Measurements from ENCODE around the gene PPP1CA.

The PPP1CA gene

GRCh38 chr11:67413266-67413849 lies 11.7 kb upstream of the PPP1CA start:
- H3K36me3 Mint-ChIP-seq: no peaks in the 10 kb centered on the region
- ATAC-seq: no peak
- peak overlapping the region; percentile 2 for H3K4me3 Mint-ChIP-seq
- peaks cover 91% of the 10 kb centered on the region for H3K4me1 Mint-ChIP-seq
- H3K9me3 Mint-ChIP-seq: no peaks in the 10 kb centered on the region
- peak overlapping the region; percentile 75 for H3K27ac Mint-ChIP-seq
- H3K27me3 Mint-ChIP-seq: no peaks in the 10 kb centered on the region

DNA sequence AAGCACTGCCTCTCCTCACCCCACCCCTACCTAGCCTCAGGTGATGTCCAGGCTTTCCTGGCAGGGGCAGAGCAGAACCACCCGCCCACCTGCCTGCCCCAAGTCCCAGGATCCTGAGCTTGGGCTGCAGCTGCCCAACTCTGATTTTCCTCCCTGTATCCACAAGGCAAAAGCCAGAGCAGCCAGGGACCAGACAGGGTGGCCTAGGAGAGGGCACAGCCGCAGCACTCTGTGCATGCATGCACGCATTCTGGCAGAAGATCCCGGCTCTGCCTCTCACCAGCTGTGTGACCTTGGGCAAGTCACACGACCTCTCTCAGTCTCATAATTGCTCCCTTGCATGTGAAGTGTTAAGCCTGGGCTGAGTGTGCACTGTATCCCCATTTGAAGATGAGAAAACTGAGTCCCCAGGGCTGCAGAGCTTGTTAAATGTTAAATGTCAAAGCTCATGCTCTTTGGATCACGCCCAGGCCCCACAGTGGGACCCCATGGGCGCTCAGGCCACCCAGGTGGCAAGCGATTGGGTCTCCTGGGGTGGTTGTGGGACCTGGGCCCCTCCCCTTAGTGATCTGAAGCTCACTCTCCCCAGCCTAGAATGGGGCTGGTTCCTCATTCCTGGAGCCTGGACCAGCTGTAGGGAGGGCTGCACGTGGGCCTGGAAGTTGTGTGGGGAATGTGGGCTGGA lies 11.0 kb upstream of the PPP1CA start:
- Mint-ChIP-seq H3K4me1 (peaks cover 91% of the 10 kb centered on the region), H3K36me3 (no peaks in the 10 kb centered on the region), H3K9me3 (no peaks in the 10 kb centered on the region), H3K27me3 (no peaks in the 10 kb centered on the region), H3K27ac (peak overlapping the region; percentile 75), H3K4me3 (peak overlapping the region; percentile 10)
- ATAC-seq: no peak

GRCh38 chr11:67411785-67412152 lies 10.1 kb upstream of the PPP1CA start:
- Mint-ChIP-seq H3K36me3 (peaks cover 4% of the 10 kb centered on the region), H3K9me3 (no peaks in the 10 kb centered on the region), H3K4me1 (peaks cover 91% of the 10 kb centered on the region), H3K27me3 (no peaks in the 10 kb centered on the region), H3K27ac (peak overlapping the region; percentile 75), H3K4me3 (peak overlapping the region; percentile 29)
- peak; percentile 32 for ATAC-seq

DNA sequence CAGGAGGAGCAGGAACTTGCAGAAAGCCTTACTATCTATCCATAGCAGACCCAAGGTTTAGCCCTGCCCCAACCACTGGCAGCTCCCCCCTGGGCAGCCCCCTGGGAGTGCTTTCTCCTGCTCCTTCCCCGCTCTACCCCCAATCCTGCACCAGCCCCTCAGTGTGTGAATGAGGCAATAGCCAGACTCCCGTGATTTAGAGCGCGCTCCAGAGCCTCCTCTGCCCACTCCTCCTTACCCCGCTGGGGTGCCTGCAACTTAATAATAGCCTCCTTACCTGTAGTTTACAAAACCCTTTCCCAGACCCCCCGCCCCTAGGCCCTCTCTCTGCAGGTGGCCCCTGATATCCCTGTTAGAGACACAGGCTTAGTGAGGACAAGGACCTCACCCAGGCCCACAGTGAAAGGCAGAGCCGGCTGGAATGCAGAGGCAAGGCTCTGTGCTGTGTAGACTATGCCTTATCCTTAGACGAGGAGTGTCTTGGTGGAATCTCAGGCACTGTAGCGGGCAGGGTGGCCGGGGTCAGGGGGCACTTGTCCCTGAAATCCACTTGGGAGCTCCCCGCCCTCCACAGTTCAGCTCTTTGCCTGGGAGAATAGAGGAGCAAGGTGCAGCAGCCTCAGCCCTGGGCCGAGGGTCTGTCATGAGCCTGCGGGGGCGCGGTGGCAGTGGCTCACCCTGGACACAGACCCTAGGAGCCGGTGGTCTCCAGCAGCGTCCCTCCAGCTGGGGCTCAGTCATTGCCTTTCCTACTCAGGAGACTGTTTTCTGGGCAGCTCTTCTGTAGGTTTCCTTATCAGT lies 9.5 kb upstream of the PPP1CA start:
- no peaks in the 10 kb centered on the region for H3K9me3 Mint-ChIP-seq
- ATAC-seq: no peak
- peak overlapping the region; percentile 89 for H3K4me3 Mint-ChIP-seq
- H3K27me3 Mint-ChIP-seq: no peaks in the 10 kb centered on the region
- peak overlapping the region; percentile 75 for H3K27ac Mint-ChIP-seq
- H3K36me3 Mint-ChIP-seq: peaks cover 9% of the 10 kb centered on the region
- peaks cover 91% of the 10 kb centered on the region for H3K4me1 Mint-ChIP-seq

- Mint-ChIP-seq H3K4me3 (peak overlapping the region; percentile 89), H3K4me1 (peaks cover 95% of the 10 kb centered on the region), H3K27me3 (no peaks in the 10 kb centered on the region), H3K9me3 (no peaks in the 10 kb centered on the region), H3K36me3 (peaks cover 11% of the 10 kb centered on the region), H3K27ac (peak overlapping the region; percentile 75)
- ATAC-seq: no peak
These were observed 8.7 kb upstream of the PPP1CA start for GRCh38 chr11:67410369-67410831.

GRCh38 chr11:67409781-67410368 lies 8.2 kb upstream of the PPP1CA start:
- Mint-ChIP-seq H3K27me3 (no peaks in the 10 kb centered on the region), H3K27ac (peak overlapping the region; percentile 75), H3K4me3 (peak overlapping the region; percentile 89), H3K36me3 (peaks cover 11% of the 10 kb centered on the region), H3K4me1 (peaks cover 95% of the 10 kb centered on the region), H3K9me3 (no peaks in the 10 kb centered on the region)
- peak; percentile 74 for ATAC-seq

DNA sequence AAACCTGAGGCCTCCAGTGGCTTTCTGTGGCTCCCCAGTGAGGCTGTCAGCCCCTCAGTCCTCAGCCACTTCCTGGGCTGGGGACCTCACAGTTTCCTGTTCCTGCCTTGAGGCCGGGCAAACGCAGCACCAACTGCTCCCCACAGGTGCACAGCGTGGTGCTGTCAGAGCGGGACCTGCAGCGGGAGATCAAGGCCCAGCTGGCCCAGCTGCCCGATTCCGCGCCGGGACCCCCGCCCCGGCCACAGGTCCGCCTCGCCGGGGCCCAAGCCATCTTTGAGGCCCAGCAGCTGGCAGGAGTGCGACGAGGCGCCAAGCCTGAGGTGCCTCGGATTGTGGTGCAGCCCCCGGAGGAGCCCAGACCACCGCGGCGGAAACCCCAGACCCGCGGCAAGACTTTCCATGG lies 7.6 kb upstream of the PPP1CA start:
- Mint-ChIP-seq H3K27me3 (no peaks in the 10 kb centered on the region), H3K36me3 (peaks cover 11% of the 10 kb centered on the region), H3K27ac (peak overlapping the region; percentile 75), H3K4me1 (peaks cover 99% of the 10 kb centered on the region), H3K9me3 (no peaks in the 10 kb centered on the region), H3K4me3 (peak overlapping the region; percentile 89)
- ATAC-seq: peak; percentile 77

GRCh38 chr11:67408437-67409200 lies 7.0 kb upstream of the PPP1CA start:
- H3K4me1 Mint-ChIP-seq: peaks cover 94% of the 10 kb centered on the region
- peak overlapping the region; percentile 89 for H3K4me3 Mint-ChIP-seq
- no peaks in the 10 kb centered on the region for H3K27me3 Mint-ChIP-seq
- H3K36me3 Mint-ChIP-seq: peaks cover 11% of the 10 kb centered on the region
- H3K27ac Mint-ChIP-seq: peak overlapping the region; percentile 75
- H3K9me3 Mint-ChIP-seq: no peaks in the 10 kb centered on the region
- ATAC-seq: no peak

DNA sequence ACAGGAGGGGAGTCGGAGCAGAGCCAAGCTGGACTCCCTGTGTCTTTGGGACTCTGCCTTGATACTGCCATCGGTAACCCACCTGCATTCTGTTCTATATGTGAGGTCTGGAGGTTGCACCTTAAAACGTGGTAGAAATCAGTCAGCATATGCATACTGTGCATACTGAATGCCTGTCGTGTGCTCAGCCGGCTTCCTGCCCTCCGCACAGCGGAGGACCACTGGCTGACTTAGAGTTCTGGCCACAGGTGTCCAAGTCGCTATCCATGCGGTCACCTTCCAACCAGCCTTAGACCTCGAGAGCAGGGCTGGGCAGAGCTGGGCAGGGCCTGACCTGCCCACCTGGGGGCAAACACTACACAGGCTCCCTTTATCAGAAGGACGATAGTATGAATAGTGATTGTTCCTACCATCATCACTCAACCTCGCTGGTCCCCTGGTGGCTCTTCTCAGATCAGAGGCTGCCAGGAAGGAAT lies 6.1 kb upstream of the PPP1CA start:
- no peak for ATAC-seq
- no peaks in the 10 kb centered on the region for H3K27me3 Mint-ChIP-seq
- H3K27ac Mint-ChIP-seq: peak overlapping the region; percentile 75
- H3K9me3 Mint-ChIP-seq: no peaks in the 10 kb centered on the region
- peak overlapping the region; percentile 73 for H3K4me3 Mint-ChIP-seq
- peaks cover 92% of the 10 kb centered on the region for H3K4me1 Mint-ChIP-seq
- H3K36me3 Mint-ChIP-seq: peaks cover 11% of the 10 kb centered on the region

- H3K27me3 Mint-ChIP-seq: no peaks in the 10 kb centered on the region
- H3K36me3 Mint-ChIP-seq: peaks cover 11% of the 10 kb centered on the region
- H3K4me3 Mint-ChIP-seq: peak overlapping the region; percentile 73
- peak overlapping the region; percentile 75 for H3K27ac Mint-ChIP-seq
- H3K4me1 Mint-ChIP-seq: peaks cover 86% of the 10 kb centered on the region
- ATAC-seq: no peak
- no peaks in the 10 kb centered on the region for H3K9me3 Mint-ChIP-seq
These were observed 5.5 kb upstream of the PPP1CA start for GRCh38 chr11:67406969-67407687.

- Mint-ChIP-seq H3K27ac (peak overlapping the region; percentile 75), H3K4me3 (peak overlapping the region; percentile 73), H3K36me3 (peaks cover 11% of the 10 kb centered on the region), H3K9me3 (no peaks in the 10 kb centered on the region), H3K27me3 (no peaks in the 10 kb centered on the region), H3K4me1 (peaks cover 80% of the 10 kb centered on the region)
- ATAC-seq: no peak
These were observed 4.8 kb upstream of the PPP1CA start for GRCh38 chr11:67406420-67406968.

DNA sequence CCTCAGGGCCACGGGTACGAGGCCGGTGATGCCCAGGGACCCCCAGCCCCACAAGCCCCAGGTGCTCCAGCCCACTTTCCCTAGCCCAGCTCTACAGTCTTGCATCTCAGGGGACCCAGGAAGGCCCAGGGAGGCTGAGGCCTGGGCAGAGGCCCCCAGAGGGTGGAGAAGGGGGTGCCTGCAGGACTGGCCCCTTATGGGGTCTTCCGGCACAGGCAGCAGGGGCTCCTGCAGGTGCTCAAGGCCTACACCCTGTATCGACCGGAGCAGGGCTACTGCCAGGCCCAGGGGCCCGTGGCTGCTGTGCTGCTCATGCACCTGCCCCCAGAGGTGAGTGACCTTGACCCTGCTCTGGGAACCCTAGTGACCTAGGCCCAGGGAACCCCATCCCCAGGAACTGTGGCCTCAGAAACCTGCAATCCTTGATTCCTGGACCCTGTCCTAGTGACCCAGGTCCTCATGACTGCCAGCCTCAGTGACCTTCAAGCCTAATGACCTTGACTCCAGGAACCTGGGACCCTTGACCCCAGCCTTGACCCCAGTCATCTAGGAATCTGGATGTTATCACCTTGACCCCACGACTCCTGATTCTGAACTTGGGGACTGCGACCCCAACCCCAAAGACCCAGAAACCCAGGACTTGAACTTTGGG lies 4.2 kb upstream of the PPP1CA start:
- peak overlapping the region; percentile 75 for H3K27ac Mint-ChIP-seq
- H3K4me1 Mint-ChIP-seq: peaks cover 75% of the 10 kb centered on the region
- H3K9me3 Mint-ChIP-seq: no peaks in the 10 kb centered on the region
- no peaks in the 10 kb centered on the region for H3K27me3 Mint-ChIP-seq
- peak overlapping the region; percentile 86 for H3K4me3 Mint-ChIP-seq
- H3K36me3 Mint-ChIP-seq: peaks cover 12% of the 10 kb centered on the region
- ATAC-seq: no peak

DNA sequence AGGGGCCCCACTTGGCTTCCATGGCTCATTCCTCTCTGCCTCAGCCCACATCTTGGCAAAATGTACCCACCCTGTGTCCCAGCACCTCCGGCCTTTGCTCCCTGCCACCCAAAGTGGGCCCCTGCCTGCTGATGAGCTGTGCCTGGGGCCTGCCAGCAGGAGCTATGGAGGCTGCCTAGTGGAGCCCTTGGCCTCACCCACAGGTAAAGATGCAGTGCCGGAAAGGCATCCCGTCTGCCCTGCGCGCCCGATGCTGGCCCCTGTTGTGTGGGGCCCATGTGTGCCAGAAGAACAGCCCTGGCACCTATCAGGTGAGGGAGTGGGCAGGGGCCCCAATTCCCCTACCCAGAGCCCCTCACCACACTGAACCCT lies 3.5 kb upstream of the PPP1CA start:
- Mint-ChIP-seq H3K4me1 (peaks cover 75% of the 10 kb centered on the region), H3K36me3 (peaks cover 18% of the 10 kb centered on the region)

More for the DNA sequence above, 3.5 kb upstream of the PPP1CA start:
- H3K4me3 Mint-ChIP-seq: peak overlapping the region; percentile 86
- no peaks in the 10 kb centered on the region for H3K9me3 Mint-ChIP-seq
- H3K27ac Mint-ChIP-seq: peak overlapping the region; percentile 75
- ATAC-seq: no peak
- no peaks in the 10 kb centered on the region for H3K27me3 Mint-ChIP-seq

All from stimulated activated memory B cell treated with anti-CD40 and anti-IgM and Interleukin-4, amounts not matched to agents 10 μg/mL and 1 μg/mL and 100 μg/mL, for 72 hours (primary cell).